Liver (tissue), 9 donors: ENCODE measurements around the gene SP3. TPM values are rescaled to one million over a fixed set of nuclear protein-coding genes. Genes with fewer than 3 reads are reported as not detected.

Experiments used
- DNase-seq: peaks from one replicate; pipeline ENCODE4 v3.0.0-alpha.2; 2017; ENCODE audit warnings: low spot score
- H3K27ac ChIP-seq, 2 donors: one replicate each; pipeline ENCODE4 v1.7.0; 2013; ENCODE audit warnings: inconsistent platforms in 2 of 2, low read length in 2 of 2, control low read depth in 1 of 2, low read depth in 1 of 2, mild to moderate bottlenecking in 1 of 2
- H3K27me3 ChIP-seq, 4 donors: one replicate each; pipeline versions ENCODE4 v1.6.1 to v1.7.0; 2013; ENCODE audit warnings: low read length in 3 of 4, inconsistent platforms in 1 of 4, mild to moderate bottlenecking in 1 of 4, moderate library complexity in 1 of 4; ENCODE audit not compliant: control insufficient read depth in 4 of 4, insufficient read depth in 4 of 4
- H3K36me3 ChIP-seq, 4 donors: one replicate each; pipeline versions ENCODE4 v1.6.1 to v1.7.0; 2013; ENCODE audit warnings: low read length in 3 of 4, mild to moderate bottlenecking in 3 of 4, low read depth in 1 of 4, moderate library complexity in 1 of 4; ENCODE audit not compliant: control insufficient read depth in 4 of 4, insufficient read depth in 3 of 4
- H3K4me1 ChIP-seq, 4 donors: one replicate each; pipeline versions ENCODE4 v1.6.1 to v1.7.0; 2013; ENCODE audit warnings: low read length in 3 of 4, mild to moderate bottlenecking in 3 of 4, moderate library complexity in 1 of 4; ENCODE audit not compliant: control insufficient read depth in 4 of 4, insufficient read depth in 4 of 4
- H3K4me3 ChIP-seq, 3 donors: one replicate each; pipeline versions ENCODE4 v1.6.1 to v1.7.0; 2013; ENCODE audit warnings: low read length in 3 of 3, control low read depth in 1 of 3, low read depth in 1 of 3, mild to moderate bottlenecking in 1 of 3
- H3K9ac ChIP-seq, 2 donors: one replicate each; pipeline ENCODE4 v1.7.0; 2013; ENCODE audit warnings: low read length in 2 of 2, mild to moderate bottlenecking in 2 of 2, moderate library complexity in 2 of 2, control low read depth in 1 of 2, low read depth in 1 of 2
- H3K9me3 ChIP-seq, 4 donors: one replicate each; pipeline versions ENCODE4 v1.6.1 to v1.7.0; 2013; ENCODE audit warnings: low read length in 3 of 4; ENCODE audit not compliant: control insufficient read depth in 4 of 4
- EGR1 ChIP-seq, 2 donors: IDR thresholded peaks; 2 replicates each; pipeline ENCODE4 v1.6.1; 2016 to 2018; ENCODE audit warnings: antibody characterized with exemption in 2 of 2, low read depth in 2 of 2
- FOXA1 ChIP-seq: IDR thresholded peaks from 2 replicates; pipeline ENCODE4 v1.6.1; 2016; ENCODE audit warnings: antibody characterized with exemption
- FOXA2 ChIP-seq: IDR thresholded peaks from 2 replicates; pipeline ENCODE4 v1.6.1; 2016; ENCODE audit warnings: antibody characterized with exemption
- GABPA ChIP-seq, 2 donors: IDR thresholded peaks in 1 of 2; conservative IDR thresholded peaks in 1 of 2; 2 replicates each; pipeline ENCODE4 v1.6.1; 2016; ENCODE audit warnings: antibody characterized with exemption in 2 of 2, mild to moderate bottlenecking in 1 of 2, moderate library complexity in 1 of 2
- HNF4G ChIP-seq: IDR thresholded peaks from 2 replicates; pipeline ENCODE4 v1.6.1; 2016; ENCODE audit warnings: antibody characterized with exemption
- JUND ChIP-seq, 2 donors: IDR thresholded peaks; 2 replicates each; pipeline ENCODE4 v1.6.1; 2016; ENCODE audit warnings: antibody characterized with exemption in 2 of 2
- NR2F2 ChIP-seq: IDR thresholded peaks from 2 replicates; pipeline ENCODE4 v1.6.1; 2016; ENCODE audit warnings: antibody characterized with exemption
- RAD21 ChIP-seq, 2 donors: IDR thresholded peaks; 2 replicates each; pipeline ENCODE4 v1.6.1; 2016; ENCODE audit warnings: antibody characterized with exemption in 2 of 2, mild to moderate bottlenecking in 2 of 2
- RXRA ChIP-seq, 2 donors: IDR thresholded peaks; 2 replicates each; pipeline ENCODE4 v1.6.1; 2017 to 2018; ENCODE audit warnings: antibody characterized with exemption in 2 of 2, mild to moderate bottlenecking in 1 of 2
- SP1 ChIP-seq: IDR thresholded peaks from 2 replicates; pipeline ENCODE4 v1.6.1; 2018; ENCODE audit warnings: antibody characterized with exemption, mild to moderate bottlenecking
- TAF1 ChIP-seq: conservative IDR thresholded peaks from 2 replicates; pipeline ENCODE4 v1.6.1; 2016; ENCODE audit warnings: antibody characterized with exemption, mild to moderate bottlenecking
- YY1 ChIP-seq: IDR thresholded peaks from 2 replicates; pipeline ENCODE4 v1.6.1; 2016; ENCODE audit warnings: antibody characterized with exemption, mild to moderate bottlenecking
- WGBS: extraction: QIAGEN DNeasy Blood & Tissue Kit; methylation state at CpG from one replicate; pipeline ENCODE4 v1.1.7; 2013; 5-methylcytosine and 5-hydroxymethylcytosine counted together
- polyA plus RNA-seq, 2 donors: library from polyadenylated mRNA; stranded (reverse) in 1 of 2; unstranded in 1 of 2; fragments of 200-250 nt in 1 of 2; fragments of >200 nt in 1 of 2; fragmentation: Nextera tagmentation in 1 of 2; extraction: Ambion mirVana in 1 of 2; gene quantifications; one replicate each; pipeline versions ENCODE4 v1.2.1 to v1.2.3, GENCODE V29; 2013 to 2015
- total RNA-seq, 2 donors: library from RNA; depleted of rRNA; stranded (reverse); fragments of >200 nt; gene quantifications; one replicate each; pipeline ENCODE4 v1.2.3, GENCODE V29; 2014
- TF ChIP-seq, protein P1 (sequence below): IDR thresholded peaks from 2 replicates; pipeline ENCODE4 v1.6.1; 2016; ENCODE audit warnings: antibody characterized with exemption, mild to moderate bottlenecking
- TF ChIP-seq, protein P2 (sequence below): IDR thresholded peaks from 2 replicates; pipeline ENCODE4 v1.6.1; 2016; ENCODE audit warnings: antibody characterized with exemption
- TF ChIP-seq, protein P3 (sequence below): IDR thresholded peaks from 2 replicates; pipeline ENCODE4 v1.6.1; 2016; ENCODE audit warnings: antibody characterized with exemption
- TF ChIP-seq, protein P4 (sequence below): IDR thresholded peaks from 2 replicates; pipeline ENCODE4 v1.6.1; 2016; ENCODE audit warnings: antibody characterized with exemption
- TF ChIP-seq, protein P5 (sequence below): fragments of 150-350 bp; IDR thresholded peaks from 2 replicates; pipeline ENCODE4 v1.5.1; 2017; ENCODE audit warnings: improper control_type of control experiment, low read depth, low read length; ENCODE audit not compliant: missing input control
- donor health status: healthy.
- donor health status: healthy.
- donor health status: healthy.
- donor health status: healthy.
- donor health status: healthy.

SP3 gene
- total and polyA plus RNA-seq, 4 donors, result 10.0 to 83.7 (median 33.2) TPM

DNA sequence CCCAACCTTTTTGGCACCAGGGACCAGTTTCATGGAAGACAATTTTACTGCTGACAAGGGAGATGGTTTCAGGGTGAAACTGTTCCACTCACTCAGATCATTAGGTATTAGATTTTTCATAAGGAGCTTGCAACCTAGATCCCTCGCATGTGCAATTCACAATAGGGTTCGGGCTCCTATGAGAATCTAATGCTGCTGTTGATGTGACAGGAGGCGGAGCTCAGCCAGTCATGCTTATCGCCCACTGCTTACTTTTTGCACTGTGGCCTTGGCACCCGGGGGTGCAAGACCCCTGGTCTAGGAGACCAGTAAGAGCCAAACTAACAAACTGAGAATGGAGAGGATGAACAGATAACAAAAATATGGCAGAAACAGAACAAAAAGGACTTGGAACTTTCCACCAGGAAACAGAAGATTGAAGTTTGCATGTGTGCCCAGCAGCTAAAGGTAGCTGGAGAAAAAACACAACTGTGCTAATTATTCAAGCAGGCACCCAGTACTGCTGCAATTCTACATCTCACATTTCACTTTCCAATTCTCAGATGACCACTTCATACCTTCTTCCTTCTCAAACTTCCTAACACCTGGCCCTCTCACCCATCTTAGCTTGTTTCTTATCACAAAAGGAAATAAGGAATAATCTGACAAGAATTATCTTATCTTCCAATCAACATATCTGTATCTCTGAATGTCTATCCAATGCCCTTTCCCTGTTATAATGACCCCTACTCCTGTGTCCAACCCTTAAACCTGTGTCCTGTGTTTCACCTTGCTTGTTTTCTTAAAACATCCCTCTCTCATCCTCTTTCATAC, 24.8 kb downstream of the SP3 start:
- WGBS, result 92% methylated on average over 5 of the region's 5 CpGs
- DNase-seq, result no peak
- no peak overlapping the region for H3K4me3 ChIP-seq
- no peaks in the 10 kb centered on the region for H3K36me3 ChIP-seq
- H3K9ac ChIP-seq, result no peak overlapping the region
- TF ChIP-seq HNF4G (no peak), YY1 (no peak), FOXA2 (no peak), TAF1 (no peak), EGR1 (IDR thresholded peaks at IDR 0.05; ENCODE audit: low read depth in 2 of 2) (no peak), JUND (IDR thresholded peaks at IDR 0.05) (no peak), SP1 (no peak), FOXA1 (no peak), GABPA (IDR thresholded peaks at IDR 0.05 in 1 of 2, conservative IDR thresholded peaks at IDR 0.05 in 1 of 2) (no peak), NR2F2 (no peak), RAD21 (IDR thresholded peaks at IDR 0.05) (no peak), RXRA (IDR thresholded peaks at IDR 0.05) (no peak)
- TF ChIP-seq, protein P1, sequence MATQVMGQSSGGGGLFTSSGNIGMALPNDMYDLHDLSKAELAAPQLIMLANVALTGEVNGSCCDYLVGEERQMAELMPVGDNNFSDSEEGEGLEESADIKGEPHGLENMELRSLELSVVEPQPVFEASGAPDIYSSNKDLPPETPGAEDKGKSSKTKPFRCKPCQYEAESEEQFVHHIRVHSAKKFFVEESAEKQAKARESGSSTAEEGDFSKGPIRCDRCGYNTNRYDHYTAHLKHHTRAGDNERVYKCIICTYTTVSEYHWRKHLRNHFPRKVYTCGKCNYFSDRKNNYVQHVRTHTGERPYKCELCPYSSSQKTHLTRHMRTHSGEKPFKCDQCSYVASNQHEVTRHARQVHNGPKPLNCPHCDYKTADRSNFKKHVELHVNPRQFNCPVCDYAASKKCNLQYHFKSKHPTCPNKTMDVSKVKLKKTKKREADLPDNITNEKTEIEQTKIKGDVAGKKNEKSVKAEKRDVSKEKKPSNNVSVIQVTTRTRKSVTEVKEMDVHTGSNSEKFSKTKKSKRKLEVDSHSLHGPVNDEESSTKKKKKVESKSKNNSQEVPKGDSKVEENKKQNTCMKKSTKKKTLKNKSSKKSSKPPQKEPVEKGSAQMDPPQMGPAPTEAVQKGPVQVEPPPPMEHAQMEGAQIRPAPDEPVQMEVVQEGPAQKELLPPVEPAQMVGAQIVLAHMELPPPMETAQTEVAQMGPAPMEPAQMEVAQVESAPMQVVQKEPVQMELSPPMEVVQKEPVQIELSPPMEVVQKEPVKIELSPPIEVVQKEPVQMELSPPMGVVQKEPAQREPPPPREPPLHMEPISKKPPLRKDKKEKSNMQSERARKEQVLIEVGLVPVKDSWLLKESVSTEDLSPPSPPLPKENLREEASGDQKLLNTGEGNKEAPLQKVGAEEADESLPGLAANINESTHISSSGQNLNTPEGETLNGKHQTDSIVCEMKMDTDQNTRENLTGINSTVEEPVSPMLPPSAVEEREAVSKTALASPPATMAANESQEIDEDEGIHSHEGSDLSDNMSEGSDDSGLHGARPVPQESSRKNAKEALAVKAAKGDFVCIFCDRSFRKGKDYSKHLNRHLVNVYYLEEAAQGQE, result no peak
- TF ChIP-seq, protein P2, sequence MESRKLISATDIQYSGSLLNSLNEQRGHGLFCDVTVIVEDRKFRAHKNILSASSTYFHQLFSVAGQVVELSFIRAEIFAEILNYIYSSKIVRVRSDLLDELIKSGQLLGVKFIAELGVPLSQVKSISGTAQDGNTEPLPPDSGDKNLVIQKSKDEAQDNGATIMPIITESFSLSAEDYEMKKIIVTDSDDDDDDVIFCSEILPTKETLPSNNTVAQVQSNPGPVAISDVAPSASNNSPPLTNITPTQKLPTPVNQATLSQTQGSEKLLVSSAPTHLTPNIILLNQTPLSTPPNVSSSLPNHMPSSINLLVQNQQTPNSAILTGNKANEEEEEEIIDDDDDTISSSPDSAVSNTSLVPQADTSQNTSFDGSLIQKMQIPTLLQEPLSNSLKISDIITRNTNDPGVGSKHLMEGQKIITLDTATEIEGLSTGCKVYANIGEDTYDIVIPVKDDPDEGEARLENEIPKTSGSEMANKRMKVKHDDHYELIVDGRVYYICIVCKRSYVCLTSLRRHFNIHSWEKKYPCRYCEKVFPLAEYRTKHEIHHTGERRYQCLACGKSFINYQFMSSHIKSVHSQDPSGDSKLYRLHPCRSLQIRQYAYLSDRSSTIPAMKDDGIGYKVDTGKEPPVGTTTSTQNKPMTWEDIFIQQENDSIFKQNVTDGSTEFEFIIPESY, result no peak
- TF ChIP-seq, protein P3, sequence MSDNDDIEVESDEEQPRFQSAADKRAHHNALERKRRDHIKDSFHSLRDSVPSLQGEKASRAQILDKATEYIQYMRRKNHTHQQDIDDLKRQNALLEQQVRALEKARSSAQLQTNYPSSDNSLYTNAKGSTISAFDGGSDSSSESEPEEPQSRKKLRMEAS, result no peak
- TF ChIP-seq, protein P4, sequence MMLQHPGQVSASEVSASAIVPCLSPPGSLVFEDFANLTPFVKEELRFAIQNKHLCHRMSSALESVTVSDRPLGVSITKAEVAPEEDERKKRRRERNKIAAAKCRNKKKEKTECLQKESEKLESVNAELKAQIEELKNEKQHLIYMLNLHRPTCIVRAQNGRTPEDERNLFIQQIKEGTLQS, result no peak
- TF ChIP-seq, protein P5, sequence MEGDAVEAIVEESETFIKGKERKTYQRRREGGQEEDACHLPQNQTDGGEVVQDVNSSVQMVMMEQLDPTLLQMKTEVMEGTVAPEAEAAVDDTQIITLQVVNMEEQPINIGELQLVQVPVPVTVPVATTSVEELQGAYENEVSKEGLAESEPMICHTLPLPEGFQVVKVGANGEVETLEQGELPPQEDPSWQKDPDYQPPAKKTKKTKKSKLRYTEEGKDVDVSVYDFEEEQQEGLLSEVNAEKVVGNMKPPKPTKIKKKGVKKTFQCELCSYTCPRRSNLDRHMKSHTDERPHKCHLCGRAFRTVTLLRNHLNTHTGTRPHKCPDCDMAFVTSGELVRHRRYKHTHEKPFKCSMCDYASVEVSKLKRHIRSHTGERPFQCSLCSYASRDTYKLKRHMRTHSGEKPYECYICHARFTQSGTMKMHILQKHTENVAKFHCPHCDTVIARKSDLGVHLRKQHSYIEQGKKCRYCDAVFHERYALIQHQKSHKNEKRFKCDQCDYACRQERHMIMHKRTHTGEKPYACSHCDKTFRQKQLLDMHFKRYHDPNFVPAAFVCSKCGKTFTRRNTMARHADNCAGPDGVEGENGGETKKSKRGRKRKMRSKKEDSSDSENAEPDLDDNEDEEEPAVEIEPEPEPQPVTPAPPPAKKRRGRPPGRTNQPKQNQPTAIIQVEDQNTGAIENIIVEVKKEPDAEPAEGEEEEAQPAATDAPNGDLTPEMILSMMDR, result no peak
- peaks cover 2 to 14% (median 8%) of the 10 kb centered on the region in 4 donors for H3K4me1 ChIP-seq
- peak overlapping the region in 1 of 2 donors; percentile 11 for H3K27ac ChIP-seq
- H3K9me3 ChIP-seq, result no peaks in the 10 kb centered on the region
- H3K27me3 ChIP-seq, result no peaks in the 10 kb centered on the region
